H1 (cell line): ENCODE results near the gene ZSWIM6.

Experiments
- ATF2 ChIP-seq: IDR thresholded peaks from 2 replicates; pipeline ENCODE4 v1.6.1; 2012; ENCODE audit warnings: low read length, inconsistent platforms
- PHF8 ChIP-seq: fragments of 200-600 bp; sonication (generic); conservative IDR thresholded peaks from 2 replicates; pipeline ENCODE4 v1.7.1; 2012; ENCODE audit warnings: low read depth, mild to moderate bottlenecking, inconsistent platforms, low read length, moderate library complexity
- POLR2A ChIP-seq, 2 experiments: IDR thresholded peaks; 1 replicate in 1 of 2; 2 replicates in 1 of 2; pipeline ENCODE4 v1.6.1; 2011; ENCODE audit warnings: low read depth in 2 of 2, low read length in 2 of 2, mild to moderate bottlenecking in 2 of 2; ENCODE audit errors: control extremely low read depth in 1 of 2
- POLR2AphosphoS5 ChIP-seq: IDR thresholded peaks from 2 replicates; pipeline ENCODE4 v1.6.1; 2011; ENCODE audit warnings: low read depth, low read length
- RBBP5 ChIP-seq: IDR thresholded peaks from 2 replicates; pipeline ENCODE4 v1.7.1; 2012; ENCODE audit warnings: low read depth, mild to moderate bottlenecking, inconsistent platforms, low read length, moderate library complexity, borderline replicate concordance
- RFX5 ChIP-seq: IDR thresholded peaks from 2 replicates; pipeline ENCODE4 v1.6.1; 2011; ENCODE audit warnings: low read depth, low read length, improper control_type of control experiment, borderline replicate concordance
- SIX5 ChIP-seq: IDR thresholded peaks from 2 replicates; pipeline ENCODE4 v1.6.1; 2011; ENCODE audit warnings: mild to moderate bottlenecking, low read depth, low read length
- SP1 ChIP-seq: IDR thresholded peaks from 2 replicates; pipeline ENCODE4 v1.6.1; 2011; ENCODE audit warnings: low read depth, low read length
- TBP ChIP-seq: IDR thresholded peaks from 2 replicates; pipeline ENCODE4 v1.6.1; 2011; ENCODE audit warnings: low read depth, low read length, improper control_type of control experiment
- TCF12 ChIP-seq: IDR thresholded peaks from 2 replicates; pipeline ENCODE4 v1.6.1; 2011; ENCODE audit warnings: low read depth, mild to moderate bottlenecking, low read length
- TF ChIP-seq, protein P1 (sequence below), 3 experiments: IDR thresholded peaks; 1 replicate in 2 of 3; 2 replicates in 1 of 3; pipeline versions ENCODE4 v1.5.1 to v1.6.1; 2011; ENCODE audit warnings: low read length in 3 of 3, mild to moderate bottlenecking in 3 of 3, inconsistent platforms in 2 of 3, low read depth in 1 of 3, moderate library complexity in 1 of 3; ENCODE audit not compliant: insufficient read depth in 1 of 3; ENCODE audit errors: control extremely low read depth in 1 of 3

GRCh38 chr5:61461926-61462325, 129.9 kb downstream of the ZSWIM6 start:
- no peak for TF ChIP-seq RFX5
- no peak for TF ChIP-seq POLR2A (IDR thresholded peaks at IDR 0.05; ENCODE audit: control extremely low read depth in 1 of 2, low read depth in 2 of 2, low read length in 2 of 2)
- TF ChIP-seq TCF12 = no peak
- no peak for TF ChIP-seq TBP
- TF ChIP-seq, protein P1, sequence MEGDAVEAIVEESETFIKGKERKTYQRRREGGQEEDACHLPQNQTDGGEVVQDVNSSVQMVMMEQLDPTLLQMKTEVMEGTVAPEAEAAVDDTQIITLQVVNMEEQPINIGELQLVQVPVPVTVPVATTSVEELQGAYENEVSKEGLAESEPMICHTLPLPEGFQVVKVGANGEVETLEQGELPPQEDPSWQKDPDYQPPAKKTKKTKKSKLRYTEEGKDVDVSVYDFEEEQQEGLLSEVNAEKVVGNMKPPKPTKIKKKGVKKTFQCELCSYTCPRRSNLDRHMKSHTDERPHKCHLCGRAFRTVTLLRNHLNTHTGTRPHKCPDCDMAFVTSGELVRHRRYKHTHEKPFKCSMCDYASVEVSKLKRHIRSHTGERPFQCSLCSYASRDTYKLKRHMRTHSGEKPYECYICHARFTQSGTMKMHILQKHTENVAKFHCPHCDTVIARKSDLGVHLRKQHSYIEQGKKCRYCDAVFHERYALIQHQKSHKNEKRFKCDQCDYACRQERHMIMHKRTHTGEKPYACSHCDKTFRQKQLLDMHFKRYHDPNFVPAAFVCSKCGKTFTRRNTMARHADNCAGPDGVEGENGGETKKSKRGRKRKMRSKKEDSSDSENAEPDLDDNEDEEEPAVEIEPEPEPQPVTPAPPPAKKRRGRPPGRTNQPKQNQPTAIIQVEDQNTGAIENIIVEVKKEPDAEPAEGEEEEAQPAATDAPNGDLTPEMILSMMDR (IDR thresholded peaks at IDR 0.05; ENCODE audit: control extremely low read depth in 1 of 3, insufficient read depth in 1 of 3, low read depth in 1 of 3, low read length in 3 of 3) = no peak
- TF ChIP-seq ATF2 = no peak
- no peak for TF ChIP-seq PHF8
- TF ChIP-seq SIX5 = no peak
- TF ChIP-seq SP1 = no peak
- no peak for TF ChIP-seq POLR2AphosphoS5
- no peak for TF ChIP-seq RBBP5
